BLaER1 (cell line): ENCODE results near the gene METTL23.
"Not testable (repeated sequence)": the region's sequence is repeated elsewhere in the genome, so short reads cannot be mapped to it uniquely, and the experiment has no call there.

Source experiments
- H3K27ac ChIP-seq: shearing (Covaris generic); formaldehyde crosslinking; 2 replicates; pipeline ENCODE4 v1.8.1; 2022
- H3K27me3 ChIP-seq: shearing (Covaris generic); formaldehyde crosslinking; 2 replicates; pipeline ENCODE4 v1.8.1; 2022
- H3K36me3 ChIP-seq: shearing (Covaris generic); formaldehyde crosslinking; 2 replicates; pipeline ENCODE4 v1.8.1; 2022
- H3K4me1 ChIP-seq: shearing (Covaris generic); formaldehyde crosslinking; 2 replicates; pipeline ENCODE4 v1.8.1; 2022
- H3K4me2 ChIP-seq: shearing (Covaris generic); formaldehyde crosslinking; 2 replicates; pipeline ENCODE4 v1.8.1; 2022
- H3K4me3 ChIP-seq: shearing (Covaris generic); formaldehyde crosslinking; 2 replicates; pipeline ENCODE4 v1.8.1; 2022
- H3K9ac ChIP-seq: shearing (Covaris generic); formaldehyde crosslinking; 2 replicates; pipeline ENCODE4 v1.8.1; 2022
- H3K9me3 ChIP-seq: shearing (Covaris generic); formaldehyde crosslinking; 2 replicates; pipeline ENCODE4 v1.8.1; 2022
- H4K20me1 ChIP-seq: shearing (Covaris generic); formaldehyde crosslinking; 2 replicates; pipeline ENCODE4 v1.8.1; 2022
- Cebpa-rat ChIP-seq: shearing (Covaris generic); IDR thresholded peaks from 2 replicates; pipeline ENCODE4 v1.8.1; 2022

METTL23 gene

GRCh38 chr17:76733618-76733957 lies 6.9 kb downstream of the METTL23 start:
- Histone ChIP-seq H3K9ac (peak overlapping the region; percentile 98; the same call in 1 of the 2 replicates), H3K27me3 (no peaks in the 10 kb centered on the region), H3K4me1 (peaks cover 59% of the 10 kb centered on the region), H3K27ac (peak overlapping the region; percentile 98; the same call in 1 of the 2 replicates), H3K36me3 (peaks cover 70% of the 10 kb centered on the region), H4K20me1 (peaks cover 67% of the 10 kb centered on the region), H3K4me3 (peak overlapping the region; percentile 89), H3K9me3 (no peaks in the 10 kb centered on the region), H3K4me2 (peak overlapping the region; percentile 90)
- TF ChIP-seq Cebpa-rat, result no peak

DNA sequence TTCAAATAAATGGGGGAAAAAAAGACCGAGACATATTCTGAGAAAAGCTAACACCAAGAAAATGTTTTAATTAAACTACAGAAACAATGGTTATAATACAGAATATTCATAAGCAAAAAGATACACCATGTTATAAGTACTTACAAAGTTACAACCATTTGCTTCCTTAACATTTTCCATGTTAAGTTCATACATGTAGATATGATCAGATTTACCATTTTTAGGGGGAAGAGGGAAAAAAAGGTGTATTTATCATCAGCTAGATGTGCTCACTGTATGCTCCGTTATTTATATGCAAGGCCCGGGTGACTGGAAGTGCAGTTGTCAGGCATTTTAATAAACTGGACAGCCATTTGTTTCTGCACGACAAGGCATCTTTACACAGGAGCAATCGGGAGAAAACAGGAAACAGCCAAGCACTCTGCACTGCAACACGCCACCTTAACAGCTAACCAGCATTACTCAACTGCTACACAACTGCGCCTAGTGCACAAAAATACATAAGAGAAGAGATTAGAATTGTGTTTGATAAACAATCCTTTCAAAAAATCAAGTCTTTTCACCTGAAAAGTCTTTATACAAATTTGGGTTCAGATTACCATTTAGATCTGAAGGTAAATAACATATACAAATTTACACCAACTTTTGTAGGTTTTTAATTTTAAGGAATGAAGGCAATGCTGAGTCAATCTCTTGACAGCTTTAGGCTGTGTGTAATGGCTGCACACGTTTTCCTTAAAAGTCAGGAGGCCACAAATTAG lies 7.6 kb downstream of the METTL23 start:
- Histone ChIP-seq H3K4me3 (peak overlapping the region; percentile 89), H3K9me3 (no peaks in the 10 kb centered on the region), H3K9ac (peak overlapping the region; percentile 98), H3K27me3 (no peaks in the 10 kb centered on the region), H3K4me2 (peak overlapping the region; percentile 90), H3K36me3 (peaks cover 69% of the 10 kb centered on the region), H4K20me1 (peaks cover 65% of the 10 kb centered on the region), H3K4me1 (peaks cover 59% of the 10 kb centered on the region), H3K27ac (peak overlapping the region; percentile 98)
- no peak for TF ChIP-seq Cebpa-rat

DNA sequence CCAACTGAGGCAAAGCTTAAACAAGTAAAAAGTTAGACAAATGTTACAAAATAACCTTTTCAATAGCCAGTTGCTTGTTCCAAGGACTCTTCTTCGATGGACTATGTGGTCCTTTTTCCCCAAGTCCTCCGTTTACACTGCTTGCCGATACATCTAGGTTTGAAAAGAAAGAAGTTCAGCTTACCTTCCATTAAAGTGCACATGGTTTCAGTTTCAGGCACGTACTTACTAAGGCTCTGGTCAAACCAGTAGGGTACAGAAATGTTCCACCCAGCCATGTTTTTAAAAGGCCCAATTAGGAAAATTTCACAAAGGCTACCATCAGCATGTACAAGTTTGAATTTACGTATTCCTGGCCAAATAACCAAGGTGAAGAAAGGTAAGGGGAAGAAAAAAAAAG lies 8.4 kb downstream of the METTL23 start:
- TF ChIP-seq Cebpa-rat, result no peak
- peaks cover 61% of the 10 kb centered on the region for H3K36me3 ChIP-seq
- peak overlapping the region; percentile 89 for H3K4me3 ChIP-seq
- H3K4me1 ChIP-seq, result peaks cover 59% of the 10 kb centered on the region
- no peaks in the 10 kb centered on the region for H3K9me3 ChIP-seq
- H3K9ac ChIP-seq, result peak overlapping the region; percentile 98
- peaks cover 60% of the 10 kb centered on the region for H4K20me1 ChIP-seq
- no peaks in the 10 kb centered on the region for H3K27me3 ChIP-seq
- H3K4me2 ChIP-seq, result peak overlapping the region; percentile 90
- peak overlapping the region; percentile 98 for H3K27ac ChIP-seq

GRCh38 chr17:76735586-76736348 lies 9.1 kb downstream of the METTL23 start:
- no peak for TF ChIP-seq Cebpa-rat
- H3K9me3 ChIP-seq, result no peaks in the 10 kb centered on the region
- no peaks in the 10 kb centered on the region for H3K27me3 ChIP-seq
- peaks cover 55% of the 10 kb centered on the region for H3K36me3 ChIP-seq
- peak overlapping the region; percentile 98 for H3K27ac ChIP-seq
- peaks cover 59% of the 10 kb centered on the region for H3K4me1 ChIP-seq
- H3K4me3 ChIP-seq, result peak overlapping the region; percentile 89
- H3K9ac ChIP-seq, result peak overlapping the region; percentile 98
- H3K4me2 ChIP-seq, result peak overlapping the region; percentile 90
- peaks cover 60% of the 10 kb centered on the region for H4K20me1 ChIP-seq

DNA sequence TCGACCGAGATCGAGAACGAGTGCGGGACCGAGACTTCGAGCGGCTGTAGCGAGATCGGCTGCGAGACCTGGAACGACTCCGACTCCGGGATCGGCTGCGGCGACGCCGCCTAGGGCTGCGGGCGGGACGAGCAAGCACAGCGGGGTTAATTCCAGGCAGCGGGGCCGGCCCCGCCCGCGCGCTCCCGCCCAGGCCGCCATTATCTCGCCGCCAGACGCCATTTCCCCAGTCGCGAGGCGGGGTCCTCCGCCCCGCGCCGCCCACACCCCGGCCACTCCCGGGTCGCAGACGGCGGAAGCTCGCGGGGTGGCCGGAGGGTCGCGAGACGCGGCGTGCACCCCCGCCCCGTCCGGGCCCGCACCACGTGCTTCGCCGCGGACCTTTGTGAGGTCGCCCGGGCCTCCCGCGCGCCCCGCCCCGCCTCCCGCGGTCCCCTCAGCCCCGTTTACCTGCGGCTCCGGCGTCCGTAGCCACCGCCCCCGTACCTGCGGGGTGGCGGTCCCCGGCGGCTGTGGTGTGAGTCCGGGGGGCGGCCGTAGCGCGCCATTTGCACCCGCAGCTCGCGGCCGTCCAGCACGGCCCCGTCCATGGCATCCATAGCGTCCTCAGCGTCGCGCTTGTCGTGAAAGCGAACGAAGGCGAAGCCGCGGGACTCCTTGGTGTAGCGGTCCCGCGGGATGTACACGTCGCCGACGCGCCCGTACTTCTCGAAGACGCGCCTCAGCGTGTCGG lies 9.9 kb downstream of the METTL23 start:
- Histone ChIP-seq H4K20me1 (peaks cover 54% of the 10 kb centered on the region), H3K27me3 (no peaks in the 10 kb centered on the region), H3K9ac (peak overlapping the region; percentile 98), H3K4me3 (peak overlapping the region; percentile 89), H3K36me3 (peaks cover 52% of the 10 kb centered on the region), H3K27ac (peak overlapping the region; percentile 98), H3K4me1 (peaks cover 51% of the 10 kb centered on the region), H3K9me3 (no peaks in the 10 kb centered on the region), H3K4me2 (peak overlapping the region; percentile 90)
- no peak for TF ChIP-seq Cebpa-rat

DNA sequence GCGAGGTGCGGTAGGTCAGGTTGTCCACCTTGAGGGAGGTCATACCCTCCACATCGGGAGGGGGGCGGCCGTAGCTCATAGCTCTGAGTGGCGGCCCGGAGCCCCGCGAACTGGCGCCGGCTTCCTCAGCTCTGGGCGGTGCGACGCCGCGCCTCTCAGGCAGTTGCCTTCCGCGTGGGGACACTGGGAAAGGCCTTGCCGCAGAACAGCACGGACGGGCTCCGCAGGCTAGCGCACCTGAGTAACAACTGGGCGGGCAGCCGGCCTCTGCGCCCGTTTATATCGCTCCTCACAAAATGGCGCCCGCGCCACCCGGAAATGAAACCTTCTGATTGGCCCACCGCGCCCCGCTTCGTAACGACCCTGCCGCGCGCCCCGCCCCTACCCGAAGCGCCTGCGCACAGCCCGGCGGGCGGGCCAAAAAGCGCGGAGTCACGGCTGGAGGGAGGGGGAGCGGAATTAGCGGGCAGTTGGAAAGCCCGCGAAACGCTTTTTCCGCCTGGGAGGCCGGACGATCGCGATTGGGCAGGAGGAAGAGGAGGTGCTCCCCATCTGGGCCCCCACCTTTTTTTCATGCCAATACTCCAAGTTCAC lies 10.5 kb downstream of the METTL23 start, which contains the start of gene SRSF2:
SRSF2 (minus strand) TSS at position 250 of the 594 bp plus-strand sequence; CDS start at position 79, 171 bp downstream.
- Histone ChIP-seq H3K27ac (peak within 1 kb of the TSS; percentile 98), H4K20me1 (peaks cover 47% of the 10 kb centered on the region), H3K27me3 (no peaks in the 10 kb centered on the region), H3K4me3 (peak within 1 kb of the TSS; percentile 89), H3K36me3 (peaks cover 52% of the 10 kb centered on the region), H3K9ac (peak within 1 kb of the TSS; percentile 98), H3K4me1 (peaks cover 45% of the 10 kb centered on the region), H3K4me2 (peak within 1 kb of the TSS; percentile 93), H3K9me3 (no peaks in the 10 kb centered on the region)
- TF ChIP-seq Cebpa-rat, result no peak

- Histone ChIP-seq H3K4me3 (peak within 1 kb of the TSS; percentile 89), H4K20me1 (peaks cover 40% of the 10 kb centered on the region), H3K36me3 (peaks cover 52% of the 10 kb centered on the region), H3K4me2 (peak within 1 kb of the TSS; percentile 93), H3K27me3 (no peaks in the 10 kb centered on the region), H3K9ac (peak within 1 kb of the TSS; percentile 98), H3K9me3 (no peaks in the 10 kb centered on the region), H3K4me1 (peaks cover 38% of the 10 kb centered on the region), H3K27ac (peak within 1 kb of the TSS; percentile 98)
- TF ChIP-seq Cebpa-rat, result no peak
Measured at GRCh38 chr17:76737676-76738467, 11.2 kb downstream of the METTL23 start, which contains the start of gene MFSD11. Gene MFSD11, plus strand, starts transcription at chr17:76738119. Its CDS starts 234 bp downstream, at chr17:76738353.

DNA sequence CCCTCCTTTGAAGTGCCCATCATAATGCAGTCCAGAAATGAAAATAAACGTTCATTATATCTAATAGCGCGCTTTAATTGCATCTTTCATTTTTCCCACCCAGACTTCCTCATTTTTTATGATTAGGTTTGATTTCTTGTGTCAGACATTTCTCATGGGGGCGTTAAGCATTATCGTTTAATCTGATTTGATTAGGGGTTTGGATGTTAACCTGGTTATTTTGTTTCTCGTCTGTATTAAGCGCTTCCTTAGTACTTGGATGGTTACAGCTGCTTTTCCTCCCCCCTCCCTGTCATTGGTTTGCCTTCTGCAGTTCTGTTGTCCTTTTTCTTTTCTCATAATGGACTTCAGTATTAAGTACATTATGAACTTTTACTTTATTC lies 11.8 kb downstream of the METTL23 start:
- peaks cover 52% of the 10 kb centered on the region for H3K36me3 ChIP-seq
- H3K27me3 ChIP-seq, result no peaks in the 10 kb centered on the region
- no peaks in the 10 kb centered on the region for H3K9me3 ChIP-seq
- H3K27ac ChIP-seq, result peak overlapping the region; percentile 98
- peak overlapping the region; percentile 89 for H3K4me3 ChIP-seq
- H3K9ac ChIP-seq, result peak overlapping the region; percentile 94
- no peak for TF ChIP-seq Cebpa-rat
- H4K20me1 ChIP-seq, result peaks cover 34% of the 10 kb centered on the region
- peaks cover 32% of the 10 kb centered on the region for H3K4me1 ChIP-seq
- H3K4me2 ChIP-seq, result peak overlapping the region; percentile 93

DNA sequence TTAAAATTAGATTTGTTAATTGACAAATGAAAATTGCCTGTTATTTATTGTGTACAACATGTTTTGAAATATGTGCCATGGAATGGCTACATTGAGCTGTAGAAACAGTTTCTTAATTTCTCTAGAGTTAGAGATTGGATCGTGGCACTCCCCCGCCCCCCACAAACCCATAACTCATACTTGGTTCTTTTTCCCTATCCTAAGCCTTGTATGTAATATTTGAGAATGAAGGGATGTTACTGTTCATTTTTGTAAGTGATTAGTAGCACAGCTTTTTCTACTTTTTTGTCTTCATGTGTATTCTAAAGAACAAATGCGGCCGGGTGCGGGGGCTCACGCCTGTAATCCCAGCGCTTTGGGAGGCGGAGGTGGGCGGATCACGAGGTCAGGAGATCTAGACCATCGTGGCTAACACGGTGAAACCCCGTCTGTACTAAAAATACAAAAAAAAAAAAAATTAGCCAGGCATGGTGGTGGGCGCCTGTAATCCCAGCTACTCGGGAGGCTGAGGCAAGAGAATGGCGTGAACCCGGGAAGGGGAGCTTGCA lies 13.0 kb downstream of the METTL23 start:
- H3K9ac ChIP-seq, H3K27me3 ChIP-seq, H3K27ac ChIP-seq, H3K4me3 ChIP-seq, H3K9me3 ChIP-seq: not testable (repeated sequence)
- Histone ChIP-seq H3K36me3 (peaks cover 52% of the 10 kb centered on the region), H3K4me2 (peak overlapping the region; percentile 93), H4K20me1 (peaks cover 23% of the 10 kb centered on the region), H3K4me1 (peaks cover 23% of the 10 kb centered on the region)
